Upper lobe of left lung (tissue), 4 donors: ENCODE results near the gene CACNA2D1.

Source experiments
- CTCF ChIP-seq, 6 experiments: fragments of 450-650 bp in 4 of 6; fragments of 200-600 bp in 2 of 6; sonication (generic) in 2 of 6; IDR thresholded peaks; one replicate each; pipeline ENCODE4 v1.5.1; 2016 to 2019; ENCODE audit warnings: antibody characterized with exemption in 6 of 6
- POLR2A ChIP-seq, 4 donors: fragments of 450-650 bp; IDR thresholded peaks; one replicate each; pipeline ENCODE4 v1.5.1; 2016 to 2017; ENCODE audit warnings: antibody characterized with exemption in 4 of 4, mild to moderate bottlenecking in 2 of 4

- no peak for TF ChIP-seq CTCF (IDR thresholded peaks at IDR 0.05)
- no peak for TF ChIP-seq POLR2A (IDR thresholded peaks at IDR 0.05)
Measured at GRCh38 chr7:82397879-82398524, 45.6 kb downstream of the CACNA2D1 start.
